Measurements from ENCODE around the gene ARHGAP29.

The ARHGAP29 gene

DNA sequence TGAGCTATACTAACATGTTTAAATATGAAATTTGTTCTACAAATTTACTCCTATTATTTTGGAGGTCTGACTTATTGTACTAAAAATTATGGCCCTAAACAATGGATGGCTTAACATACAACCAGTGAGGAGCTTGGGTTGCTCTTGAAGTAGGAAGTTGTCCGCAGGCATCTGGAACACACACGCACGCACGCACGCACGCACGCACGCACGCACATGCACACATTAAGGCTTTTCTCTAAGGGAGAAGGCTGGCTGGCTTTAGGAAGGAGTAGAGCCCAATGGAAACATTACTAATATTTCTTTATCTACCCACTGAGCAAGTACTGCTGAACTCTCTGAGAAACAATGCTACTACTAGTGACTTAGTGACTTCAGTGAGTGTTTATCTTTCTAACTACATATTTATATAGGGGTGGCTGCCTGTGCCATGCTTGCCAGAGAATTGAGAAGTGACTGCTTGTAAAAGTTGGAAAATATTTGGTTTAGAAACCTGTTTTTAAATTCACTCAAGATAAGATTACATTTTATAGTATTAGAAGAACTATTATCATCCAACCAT lies 16.2 kb upstream of the ARHGAP29 start:
- DNase-seq (ENCODE audit: extremely low read depth, low read depth) = no peak
- TF ChIP-seq, protein P1, sequence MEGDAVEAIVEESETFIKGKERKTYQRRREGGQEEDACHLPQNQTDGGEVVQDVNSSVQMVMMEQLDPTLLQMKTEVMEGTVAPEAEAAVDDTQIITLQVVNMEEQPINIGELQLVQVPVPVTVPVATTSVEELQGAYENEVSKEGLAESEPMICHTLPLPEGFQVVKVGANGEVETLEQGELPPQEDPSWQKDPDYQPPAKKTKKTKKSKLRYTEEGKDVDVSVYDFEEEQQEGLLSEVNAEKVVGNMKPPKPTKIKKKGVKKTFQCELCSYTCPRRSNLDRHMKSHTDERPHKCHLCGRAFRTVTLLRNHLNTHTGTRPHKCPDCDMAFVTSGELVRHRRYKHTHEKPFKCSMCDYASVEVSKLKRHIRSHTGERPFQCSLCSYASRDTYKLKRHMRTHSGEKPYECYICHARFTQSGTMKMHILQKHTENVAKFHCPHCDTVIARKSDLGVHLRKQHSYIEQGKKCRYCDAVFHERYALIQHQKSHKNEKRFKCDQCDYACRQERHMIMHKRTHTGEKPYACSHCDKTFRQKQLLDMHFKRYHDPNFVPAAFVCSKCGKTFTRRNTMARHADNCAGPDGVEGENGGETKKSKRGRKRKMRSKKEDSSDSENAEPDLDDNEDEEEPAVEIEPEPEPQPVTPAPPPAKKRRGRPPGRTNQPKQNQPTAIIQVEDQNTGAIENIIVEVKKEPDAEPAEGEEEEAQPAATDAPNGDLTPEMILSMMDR (IDR thresholded peaks at IDR 0.05; ENCODE audit: low read depth, low read length) = no peak

DNA sequence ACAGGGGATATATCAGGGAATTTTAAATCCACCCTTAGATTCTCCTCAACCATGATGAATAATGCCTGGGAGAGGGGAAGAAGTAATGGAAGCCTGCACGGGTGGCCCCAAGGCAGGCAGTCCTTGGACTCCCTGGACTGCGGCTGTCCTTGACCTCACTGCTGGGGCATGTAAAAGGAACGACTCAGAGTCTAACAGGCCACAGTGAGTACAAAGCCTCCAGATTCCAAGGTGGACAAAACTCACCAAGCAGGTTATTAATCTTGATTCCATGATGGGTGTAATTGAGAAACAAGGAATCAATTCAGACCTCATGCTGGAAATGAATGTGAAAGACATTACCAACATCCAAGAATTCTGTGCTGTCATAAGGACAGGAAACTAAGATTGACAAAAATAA lies 13.0 kb upstream of the ARHGAP29 start:
- TF ChIP-seq, protein P1 (IDR thresholded peaks at IDR 0.05; ENCODE audit: low read depth, low read length) = no peak
- no peak for DNase-seq (ENCODE audit: extremely low read depth, low read depth)

DNA sequence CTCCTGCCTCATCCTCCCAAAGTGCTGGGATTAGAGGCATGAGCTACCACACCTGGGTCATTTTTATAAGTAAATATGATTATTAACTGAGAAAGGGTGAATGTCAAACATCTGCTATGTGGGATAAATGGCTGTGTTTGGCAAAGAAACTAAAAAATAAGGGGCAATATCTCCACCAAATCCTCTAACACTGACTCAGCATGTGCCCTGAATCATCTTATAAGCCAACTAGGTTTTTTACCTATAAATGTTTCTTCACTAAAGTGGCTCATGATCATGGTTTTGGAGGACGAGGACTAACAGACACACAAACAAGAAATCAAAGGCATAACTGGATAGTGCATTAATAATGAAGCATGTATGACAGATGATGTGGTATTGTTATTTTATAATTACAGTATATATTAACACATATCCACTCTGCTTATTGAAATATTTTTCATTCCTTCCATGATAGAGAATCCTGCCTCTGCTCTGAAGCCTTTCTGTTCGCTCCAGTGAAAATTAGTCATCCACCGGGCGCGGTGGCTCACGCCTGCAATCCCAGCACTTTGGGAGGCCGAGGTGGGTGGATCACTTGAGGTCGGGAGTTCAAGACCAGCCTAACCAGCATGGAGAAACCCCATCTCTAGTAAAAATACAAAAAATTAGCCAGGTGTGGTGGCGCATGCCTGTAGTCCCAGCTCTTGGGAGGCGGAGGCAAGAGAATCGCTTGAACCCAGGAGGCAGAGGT lies 11.7 kb upstream of the ARHGAP29 start:
- TF ChIP-seq, protein P1 (IDR thresholded peaks at IDR 0.05; ENCODE audit: low read depth, low read length) = no peak
- DNase-seq (ENCODE audit: extremely low read depth, low read depth) = no peak

DNA sequence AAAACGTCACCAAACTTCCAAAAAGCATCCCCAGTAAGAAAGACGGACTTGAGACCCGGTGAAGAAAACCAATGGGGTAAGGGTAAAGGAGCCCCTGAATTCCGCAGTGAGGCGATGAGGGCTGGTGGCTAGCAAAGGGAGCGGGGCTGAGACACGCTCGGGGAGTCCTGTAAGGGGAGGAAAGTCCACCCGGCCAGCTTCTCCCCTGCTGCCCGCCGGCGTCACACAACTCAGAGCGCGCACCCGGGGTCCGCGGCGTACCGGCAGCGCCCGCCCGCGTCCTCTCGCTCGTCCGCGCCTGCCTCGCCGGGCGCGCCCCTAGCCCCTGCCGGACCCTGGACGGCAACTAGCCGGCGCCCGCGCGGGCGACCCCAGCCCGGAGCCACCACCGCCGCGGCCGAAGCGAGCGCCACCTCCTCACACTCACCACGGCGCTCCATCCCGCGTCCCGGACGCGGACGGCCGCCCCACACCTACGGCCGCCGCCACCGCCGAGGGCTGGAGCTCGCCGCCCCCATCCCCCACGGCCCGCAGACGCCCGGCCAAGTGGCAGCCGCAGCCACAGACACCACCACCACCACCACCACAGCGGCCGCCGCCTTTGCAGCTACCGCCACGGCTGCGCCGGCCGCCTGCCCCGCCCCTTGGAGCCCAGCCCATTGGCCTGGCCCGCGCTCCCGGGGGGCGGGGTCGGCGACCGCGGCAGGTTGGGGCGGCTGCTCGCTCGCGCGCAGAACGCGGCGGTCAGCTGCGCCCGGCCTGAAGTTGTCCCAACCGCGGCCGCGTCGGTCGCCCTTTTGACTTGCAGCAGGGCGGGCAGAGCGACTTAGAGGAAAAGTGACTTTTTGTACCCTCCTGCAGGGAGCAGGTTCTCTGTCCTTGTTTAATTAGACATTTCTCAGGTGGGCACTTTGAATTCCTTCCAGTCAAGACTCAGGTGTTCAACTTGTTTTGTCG lies 10.0 kb upstream of the ARHGAP29 start:
- TF ChIP-seq, protein P1 (IDR thresholded peaks at IDR 0.05; ENCODE audit: low read depth, low read length) = no peak
- no peak for DNase-seq (ENCODE audit: extremely low read depth, low read depth)

DNA sequence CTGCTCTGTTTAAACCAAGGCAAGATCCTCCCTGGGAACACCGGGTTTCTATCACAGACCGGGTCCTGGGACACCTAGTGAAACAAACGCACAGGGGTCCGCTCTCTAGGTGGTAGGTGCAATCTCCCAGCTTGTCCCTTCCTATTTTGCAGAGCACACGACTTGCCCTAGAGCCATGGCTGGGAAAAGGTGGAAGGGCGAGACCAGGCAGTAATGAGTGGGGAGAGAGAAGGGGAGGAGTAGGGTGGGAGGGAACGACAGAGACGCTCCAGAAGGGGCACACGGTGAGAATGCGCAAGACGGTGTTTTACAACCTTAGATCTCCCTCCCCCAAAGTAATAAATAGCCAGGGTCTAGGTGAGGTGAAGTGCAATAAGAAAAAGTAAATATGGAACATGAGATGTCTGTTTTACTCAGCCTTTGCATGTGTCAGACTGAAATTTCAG lies 9.3 kb upstream of the ARHGAP29 start:
- no peak for DNase-seq (ENCODE audit: extremely low read depth, low read depth)
- TF ChIP-seq, protein P1 (IDR thresholded peaks at IDR 0.05; ENCODE audit: low read depth, low read length) = no peak

DNA sequence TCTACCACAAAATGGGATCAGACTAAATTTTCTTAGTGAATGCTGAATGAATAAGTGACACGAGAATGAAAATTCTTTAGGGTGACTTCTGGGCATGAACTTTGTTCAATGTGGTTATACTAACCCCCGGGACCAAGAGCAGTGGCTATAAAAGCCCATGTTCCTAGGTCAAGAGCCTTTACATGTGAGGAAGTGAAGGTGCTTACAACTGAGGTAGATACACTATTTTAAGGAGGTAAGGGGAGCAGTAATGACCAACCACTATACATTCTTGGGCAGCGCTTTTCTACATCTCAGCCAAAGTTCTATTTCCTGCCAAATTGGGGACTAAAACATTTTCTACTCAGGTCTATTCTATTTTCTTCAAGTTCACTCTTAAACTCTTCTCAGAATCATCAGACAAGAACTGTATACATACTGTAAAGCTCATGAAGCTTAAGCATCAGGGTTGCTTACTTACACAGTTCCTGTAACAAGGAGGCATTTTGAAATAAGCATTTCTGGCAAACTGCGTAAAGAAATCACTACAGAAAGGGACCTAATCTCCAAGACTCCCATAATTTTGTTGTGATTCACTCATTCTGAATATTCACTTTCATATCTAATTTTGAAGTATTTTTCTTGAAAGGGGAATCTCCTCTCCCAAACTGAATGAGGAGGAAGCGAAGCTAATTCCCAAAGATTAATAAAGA lies 8.5 kb upstream of the ARHGAP29 start:
- TF ChIP-seq, protein P1 (IDR thresholded peaks at IDR 0.05; ENCODE audit: low read depth, low read length) = no peak
- no peak for DNase-seq (ENCODE audit: extremely low read depth, low read depth)
